Measurements from ENCODE around the gene ORC4.
"Not testable (repeated sequence)": the region's sequence is repeated elsewhere in the genome, so short reads cannot be mapped to it uniquely, and the experiment has no call there.

ORC4 gene

GRCh38 chr2:148013876-148014275 lies 6.7 kb downstream of the ORC4 start:
- DNase-seq, result no peak

DNA sequence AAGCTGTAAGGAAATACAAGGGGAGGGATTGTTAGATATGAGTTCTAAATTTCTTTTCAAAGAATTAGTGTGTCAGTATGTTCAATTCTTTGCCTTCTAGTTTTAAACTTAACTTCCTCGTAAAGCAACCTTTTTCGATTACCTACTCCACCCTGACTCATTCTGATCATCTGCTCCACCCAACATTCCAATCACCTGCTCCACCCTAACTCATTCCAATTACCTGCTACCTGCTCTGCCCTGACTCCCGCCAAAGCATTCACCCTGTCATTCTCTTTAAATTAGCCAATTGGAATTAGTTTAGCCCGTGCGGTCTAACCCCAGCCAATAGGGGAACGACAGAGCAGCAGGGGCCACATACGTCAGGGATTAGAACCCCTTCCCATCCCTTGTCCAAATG lies 12.1 kb downstream of the ORC4 start:
- not testable (repeated sequence) for DNase-seq

DNA sequence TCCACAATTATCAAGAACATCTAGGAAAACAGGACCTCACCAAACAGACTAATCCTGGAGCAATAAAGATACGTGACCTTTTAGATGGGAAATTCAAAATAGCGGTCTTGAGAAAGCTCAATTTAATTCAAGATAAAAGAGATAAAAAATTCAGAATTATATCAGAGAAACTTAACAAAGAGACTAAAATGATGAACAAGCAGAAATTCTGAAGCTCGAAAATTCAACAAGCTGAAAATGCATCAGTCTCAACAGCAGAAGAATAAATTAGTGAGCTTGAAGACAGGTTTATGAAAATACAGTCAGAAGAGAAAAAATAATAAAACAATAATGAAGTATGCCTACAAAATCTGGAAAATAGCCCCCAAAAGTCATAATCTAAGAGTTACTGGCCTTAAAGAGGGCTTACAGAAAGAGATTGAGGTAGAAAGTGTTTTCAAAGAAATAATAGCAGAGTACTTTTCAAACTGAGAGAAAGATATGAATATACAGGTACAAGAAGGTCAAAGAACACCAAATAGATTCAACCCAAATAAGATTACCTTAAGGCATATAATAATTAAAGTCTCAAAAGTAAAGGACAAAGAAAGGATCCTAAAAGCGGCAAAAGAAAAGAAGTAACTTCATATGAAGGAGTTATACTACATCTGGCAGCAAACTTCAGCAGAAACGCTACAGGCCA lies 13.2 kb downstream of the ORC4 start:
- no peak for DNase-seq

DNA sequence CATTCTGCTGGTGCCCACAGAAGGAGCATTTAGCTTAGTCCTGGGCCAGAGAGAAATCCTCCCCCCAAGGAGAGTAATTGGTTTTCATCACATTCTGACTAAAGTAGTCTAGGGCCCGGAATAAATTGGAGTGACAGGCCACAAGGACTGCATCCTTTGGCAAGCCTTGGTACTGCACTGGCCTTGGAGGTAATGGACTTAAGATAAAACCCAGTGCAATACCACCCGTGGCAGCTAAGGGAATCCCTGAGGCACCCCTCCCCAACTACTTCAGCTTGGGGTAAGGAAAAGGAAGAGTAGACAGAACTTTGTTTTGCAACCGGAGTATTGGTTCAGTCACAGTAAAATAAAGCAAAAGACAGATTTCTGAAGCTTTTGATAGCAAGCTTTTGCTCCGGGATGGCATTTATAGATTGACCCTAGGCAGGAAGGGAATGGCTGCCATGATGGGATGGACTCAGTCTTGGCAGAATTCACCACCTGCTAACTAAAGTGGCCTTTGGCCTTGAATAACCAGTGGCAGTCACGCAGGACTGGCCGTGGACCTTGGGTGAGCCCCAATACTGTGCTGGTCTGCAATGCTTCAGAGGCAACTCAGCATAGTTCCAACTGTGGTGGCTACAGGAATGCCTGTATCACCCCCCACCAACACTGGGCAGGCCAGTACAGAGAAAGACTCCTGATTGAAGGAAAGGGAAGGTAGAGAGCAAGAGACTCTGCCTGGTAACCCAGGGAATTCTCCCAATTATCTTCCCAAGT lies 14.1 kb downstream of the ORC4 start:
- no peak for DNase-seq

DNA sequence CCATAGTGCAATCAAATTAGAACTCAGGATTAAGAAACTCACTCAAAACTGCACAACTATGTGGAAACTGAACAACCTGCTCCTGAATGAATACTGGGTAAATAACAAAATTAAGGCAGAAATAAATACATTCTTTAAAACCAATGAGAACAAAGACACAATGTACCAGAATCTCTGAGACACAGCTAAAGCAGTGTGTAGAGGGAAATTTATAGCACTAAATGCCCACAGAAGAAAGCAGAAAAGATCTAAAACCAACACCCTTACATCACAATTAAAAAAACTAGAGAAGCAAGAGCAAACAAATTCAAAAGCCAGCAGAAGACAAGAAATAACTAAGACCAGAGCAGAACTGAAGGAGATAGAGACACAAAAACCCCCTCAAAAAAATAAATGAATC lies 18.1 kb downstream of the ORC4 start:
- DNase-seq, result not testable (repeated sequence)

DNA sequence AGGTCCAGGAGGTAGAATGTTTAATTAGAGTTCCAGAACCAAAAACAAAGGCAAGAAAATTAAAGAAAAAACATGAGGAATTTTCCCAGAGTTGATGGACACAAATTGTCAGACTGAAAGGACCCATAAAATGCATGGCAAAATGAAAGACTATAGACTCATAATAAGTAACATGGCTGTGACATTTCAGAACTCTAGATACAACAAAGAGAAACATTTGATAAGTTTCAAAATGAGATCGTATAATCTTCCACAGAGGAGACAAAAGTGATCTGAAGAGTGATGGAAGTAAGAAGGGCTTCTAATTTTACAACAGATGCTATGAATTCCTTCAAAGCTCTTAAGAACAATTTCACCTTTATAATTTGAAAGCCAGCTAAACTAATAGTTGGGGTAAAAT lies 20.4 kb downstream of the ORC4 start:
- DNase-seq, result no peak

DNA sequence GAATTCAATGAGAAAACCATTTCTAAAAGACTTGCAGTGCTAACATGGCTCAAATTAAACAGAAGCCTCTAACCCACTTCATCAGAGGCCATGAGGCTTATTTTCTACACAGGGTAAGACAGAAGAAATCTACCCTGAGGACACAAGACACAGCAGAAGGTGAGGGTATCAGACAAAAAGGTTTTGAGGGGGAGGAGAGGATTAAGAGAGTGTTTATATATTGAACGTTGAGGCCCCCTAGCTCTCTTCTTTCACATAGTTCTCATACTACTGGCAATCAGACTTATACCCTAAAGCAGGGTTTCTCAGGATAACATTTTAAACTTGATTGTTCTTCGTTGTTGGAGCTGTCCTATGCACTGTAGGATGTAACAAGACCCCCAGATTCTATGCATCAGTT lies 21.4 kb downstream of the ORC4 start:
- DNase-seq, result no peak

DNA sequence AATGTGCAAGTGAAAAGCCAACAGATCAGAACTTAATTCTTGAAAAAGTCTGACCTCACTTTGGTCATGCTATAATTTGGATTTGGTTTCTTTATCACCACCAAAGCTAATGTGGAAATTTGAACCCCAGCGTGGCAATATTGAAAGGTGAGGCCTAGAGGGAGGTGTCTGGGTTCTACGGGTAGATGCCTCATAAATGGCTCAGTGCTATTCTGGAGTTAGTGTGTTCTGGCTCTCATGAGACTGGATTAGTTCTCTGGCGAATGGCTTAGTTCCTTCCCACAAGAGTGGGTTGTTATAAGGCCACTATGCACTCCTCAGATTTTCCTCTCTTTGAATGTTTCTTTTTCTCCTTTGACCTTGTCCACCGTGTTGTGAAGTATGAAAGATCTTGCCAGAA lies 22.3 kb downstream of the ORC4 start:
- DNase-seq, result no peak

DNA sequence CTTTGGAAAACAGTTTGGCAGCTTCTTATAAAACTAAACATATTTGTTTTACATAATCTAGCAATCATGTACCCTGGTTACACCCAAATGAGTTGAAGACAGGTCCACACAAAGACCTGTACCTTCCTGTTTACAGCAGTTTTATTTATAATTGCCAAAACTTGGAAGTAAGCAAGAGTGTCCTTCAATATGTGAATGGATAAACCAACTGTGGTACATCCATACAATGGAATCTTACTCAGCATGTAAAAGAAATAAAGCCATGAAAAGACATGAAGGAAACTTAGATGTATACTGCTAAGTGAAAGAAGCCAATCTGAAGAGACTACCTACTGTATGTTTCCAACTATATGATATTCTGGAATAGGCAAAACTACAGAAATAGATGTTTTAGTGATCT lies 23.7 kb downstream of the ORC4 start:
- no peak for DNase-seq

- DNase-seq, result not testable (repeated sequence)
Observed at GRCh38 chr2:147994965-147995364, 25.6 kb downstream of the ORC4 start.

GRCh38 chr2:147989809-147990403 lies 30.6 kb downstream of the ORC4 start:
- peak; percentile 2 for DNase-seq

DNA sequence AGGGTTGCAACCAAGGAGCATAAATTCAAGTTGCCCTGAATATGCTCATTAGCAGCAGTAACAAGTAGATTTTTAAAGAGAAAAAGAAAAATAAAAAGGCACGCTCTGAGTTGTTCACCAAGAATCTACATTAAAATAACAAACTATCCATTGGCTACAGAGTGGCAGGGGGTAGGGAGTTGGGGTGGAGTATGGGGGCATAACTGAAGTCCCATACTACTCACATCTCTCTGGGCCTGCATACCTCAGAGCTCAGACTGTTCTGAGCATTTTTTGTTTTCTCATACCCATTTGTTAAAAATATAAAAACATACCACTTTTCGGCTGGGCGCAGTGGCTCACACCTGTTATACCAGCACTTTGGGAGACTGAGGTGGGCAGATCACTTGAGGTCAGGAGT lies 31.4 kb downstream of the ORC4 start:
- DNase-seq, result no peak

- DNase-seq, result no peak
Observed at GRCh38 chr2:147980940-147981528, 39.5 kb downstream of the ORC4 start.

- no peak for DNase-seq
Observed at GRCh38 chr2:147977679-147978078, 42.9 kb downstream of the ORC4 start.

- no peak for DNase-seq
Observed at GRCh38 chr2:147976102-147976501, 44.4 kb downstream of the ORC4 start.

DNA sequence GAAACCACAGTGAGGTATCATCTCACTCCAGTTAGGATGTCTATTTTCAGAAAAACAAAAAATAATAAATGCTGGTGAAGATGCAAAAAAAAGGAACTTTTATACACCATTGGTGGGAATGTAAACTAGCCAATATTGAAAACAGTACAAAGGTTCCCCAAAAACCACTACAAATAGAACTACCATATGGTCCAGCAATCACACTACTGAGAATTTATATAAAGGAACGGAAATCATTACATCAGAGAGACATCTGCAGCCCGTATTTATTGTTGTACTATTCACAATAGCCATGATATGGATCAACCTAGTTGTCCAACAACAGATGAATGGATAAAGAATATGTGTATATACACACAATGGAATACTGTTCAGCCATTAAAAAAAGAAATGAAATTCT lies 52.0 kb downstream of the ORC4 start:
- no peak for DNase-seq

- DNase-seq, result no peak
Observed at GRCh38 chr2:147952118-147952517, 68.4 kb downstream of the ORC4 start.

GRCh38 chr2:147945660-147946059 lies 74.9 kb downstream of the ORC4 start:
- no peak for DNase-seq

DNA sequence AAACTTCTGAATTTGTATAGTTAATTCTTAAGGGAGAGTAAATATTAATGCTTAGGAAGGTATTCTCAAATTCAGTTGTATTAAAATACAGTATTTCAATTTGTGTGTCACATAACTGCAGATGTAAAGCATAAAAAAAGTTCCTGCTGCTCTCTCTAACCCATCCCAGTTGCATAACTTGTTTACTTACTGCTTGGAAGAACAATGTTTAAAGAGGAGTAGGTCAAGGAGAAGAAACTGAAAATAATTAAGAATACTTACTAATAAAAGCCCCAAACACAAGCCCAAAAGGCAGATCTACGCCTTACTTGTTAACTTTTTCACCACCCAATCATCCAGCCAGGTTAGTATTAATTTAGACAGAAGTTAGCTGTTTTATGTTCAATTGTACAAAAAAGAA lies 81.2 kb downstream of the ORC4 start:
- DNase-seq, result no peak

GRCh38 chr2:147937744-147938349 lies 82.7 kb downstream of the ORC4 start:
- DNase-seq, result peak; percentile 9

DNA sequence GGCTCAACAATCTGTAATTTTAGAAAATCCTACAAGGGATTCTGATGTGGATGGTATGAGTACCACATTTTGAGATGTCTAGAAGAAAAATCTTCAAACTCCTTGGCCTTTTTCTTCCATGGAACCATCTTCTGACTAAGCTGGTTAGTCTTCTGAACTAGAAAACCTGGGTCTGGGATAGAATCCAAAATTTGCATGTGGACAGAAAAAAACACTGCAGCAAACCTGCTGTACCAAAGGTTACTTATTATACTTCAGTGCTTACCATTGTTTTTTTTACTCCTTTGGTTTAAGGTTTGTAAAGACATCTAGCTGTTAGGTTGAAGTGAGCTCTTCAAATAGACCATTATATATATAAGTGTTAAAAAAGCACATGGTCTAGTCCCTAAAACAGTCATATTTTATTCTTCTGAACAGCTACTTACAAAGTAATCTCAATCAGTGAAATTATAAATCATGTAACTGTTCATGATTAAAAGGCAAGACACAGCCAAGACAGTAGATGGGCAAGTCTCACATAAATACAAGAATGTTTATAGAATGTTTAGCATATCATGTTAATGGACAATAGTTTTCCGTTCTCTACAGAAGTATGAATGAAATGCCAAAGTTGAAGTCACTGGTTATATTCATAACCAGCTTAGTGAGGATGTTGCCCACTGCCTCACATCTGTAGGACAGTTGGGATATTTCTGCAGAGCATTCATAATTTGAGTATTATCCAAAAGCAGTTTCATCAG lies 85.5 kb downstream of the ORC4 start:
- no peak for DNase-seq

DNA sequence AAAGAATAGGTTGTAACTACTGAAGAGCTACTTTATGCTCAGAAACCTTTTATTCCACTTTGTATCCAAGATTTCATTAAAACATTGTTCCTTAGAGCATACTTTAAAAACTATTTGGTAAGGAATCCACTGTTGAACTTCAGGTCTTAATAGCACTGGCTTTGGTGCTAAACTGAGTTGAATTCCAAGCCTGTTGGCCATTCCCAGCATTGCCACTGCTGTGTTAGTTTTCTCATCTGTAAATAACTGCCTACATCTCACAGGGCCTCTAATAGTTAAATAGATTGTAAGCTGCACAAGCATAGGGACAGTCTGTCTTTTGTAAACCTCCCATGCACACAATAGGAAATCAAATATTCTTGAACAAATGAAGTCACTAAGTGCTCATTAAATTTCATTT lies 86.6 kb downstream of the ORC4 start:
- no peak for DNase-seq
